ENCODE measurements around the gene OXGR1.
A peak's percentile ranks its signal among the peaks of the same experiment; 100 is the strongest.

The OXGR1 gene

DNA sequence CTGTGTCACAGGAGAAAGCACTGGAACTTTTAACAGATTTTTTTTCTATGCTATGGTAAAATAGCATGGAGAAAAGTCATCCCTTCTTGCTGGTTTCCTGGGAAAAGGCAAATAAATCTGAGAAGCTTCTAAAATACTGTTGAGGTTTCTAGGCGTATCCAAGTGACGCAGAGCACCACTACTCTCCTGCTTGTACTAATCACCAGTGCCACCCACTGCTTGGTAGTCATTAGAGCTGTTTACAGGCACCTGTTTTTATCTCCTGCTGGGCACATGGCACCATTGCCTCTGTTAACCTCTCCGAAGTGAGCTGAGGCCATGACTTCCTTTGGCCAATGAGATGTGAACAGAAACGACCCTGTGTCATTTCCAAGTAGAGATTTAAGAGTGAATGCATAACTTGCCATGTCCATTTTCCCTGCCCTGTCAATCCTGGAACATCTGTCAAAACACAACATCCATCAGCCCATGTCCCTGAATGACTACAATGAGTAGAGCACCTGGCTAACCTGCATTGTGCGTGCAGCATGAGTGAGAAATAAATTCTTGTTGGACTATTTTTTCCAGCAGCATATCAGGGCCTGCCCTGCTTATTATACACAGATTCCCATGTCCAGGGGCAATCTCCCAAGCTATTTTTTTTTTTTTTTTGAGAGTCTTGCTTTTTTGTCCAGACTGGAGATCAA is 17.3 kb upstream of the OXGR1 start:
- in situ Hi-C loops (cut with MboI; ENCODE audit: low pct_unique_long_range_greater_than_20kb, low sequenced_read_pairs): no loop called here
- no peak for DNase-seq

DNA sequence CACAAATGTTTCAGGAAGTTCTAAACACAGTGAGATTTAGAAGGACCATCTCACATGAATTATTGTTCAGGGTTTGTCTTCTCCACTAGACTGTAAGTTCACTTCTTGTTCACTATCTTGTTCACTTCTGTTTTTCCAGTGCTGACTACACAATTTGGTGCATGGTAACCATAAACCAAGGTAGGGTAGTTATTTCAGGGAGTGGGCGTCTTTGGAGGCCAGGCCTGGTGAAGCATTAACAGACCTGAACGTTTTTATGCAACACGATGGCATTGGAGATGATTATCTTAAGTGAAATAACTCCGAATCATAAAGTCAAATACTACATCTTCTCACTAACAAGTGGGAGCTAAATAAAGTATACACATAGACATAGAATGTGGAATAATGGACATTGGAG is 14.4 kb upstream of the OXGR1 start:
- no peak for DNase-seq
- in situ Hi-C loops (cut with MboI; ENCODE audit: low pct_unique_long_range_greater_than_20kb, low sequenced_read_pairs): no loop called here

GRCh38 chr13:97005625-97006262 is 11.5 kb upstream of the OXGR1 start:
- no peak for DNase-seq
- in situ Hi-C loops (cut with MboI; ENCODE audit: low pct_unique_long_range_greater_than_20kb, low sequenced_read_pairs): no loop called here

DNA sequence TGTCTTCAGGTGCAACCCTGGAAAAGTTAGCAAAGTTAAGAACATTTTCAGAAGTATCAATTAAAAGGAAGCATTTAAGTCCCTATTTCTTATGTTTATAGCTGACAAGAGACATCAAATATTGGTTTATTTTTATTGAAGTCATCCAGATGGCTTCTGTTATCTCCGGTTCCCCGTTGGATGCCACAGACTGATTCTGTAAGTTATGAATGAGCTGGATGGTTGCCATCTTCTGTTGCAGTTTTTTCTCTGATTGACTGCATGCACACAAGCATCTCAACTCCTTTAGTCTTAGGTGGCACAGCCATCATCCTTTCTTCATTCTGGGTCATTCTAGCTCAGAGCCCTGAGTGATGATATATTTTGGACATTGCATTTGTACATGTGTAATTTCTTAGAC is 10.6 kb upstream of the OXGR1 start:
- in situ Hi-C loops (cut with MboI; ENCODE audit: low pct_unique_long_range_greater_than_20kb, low sequenced_read_pairs): no loop called here
- no peak for DNase-seq

DNA sequence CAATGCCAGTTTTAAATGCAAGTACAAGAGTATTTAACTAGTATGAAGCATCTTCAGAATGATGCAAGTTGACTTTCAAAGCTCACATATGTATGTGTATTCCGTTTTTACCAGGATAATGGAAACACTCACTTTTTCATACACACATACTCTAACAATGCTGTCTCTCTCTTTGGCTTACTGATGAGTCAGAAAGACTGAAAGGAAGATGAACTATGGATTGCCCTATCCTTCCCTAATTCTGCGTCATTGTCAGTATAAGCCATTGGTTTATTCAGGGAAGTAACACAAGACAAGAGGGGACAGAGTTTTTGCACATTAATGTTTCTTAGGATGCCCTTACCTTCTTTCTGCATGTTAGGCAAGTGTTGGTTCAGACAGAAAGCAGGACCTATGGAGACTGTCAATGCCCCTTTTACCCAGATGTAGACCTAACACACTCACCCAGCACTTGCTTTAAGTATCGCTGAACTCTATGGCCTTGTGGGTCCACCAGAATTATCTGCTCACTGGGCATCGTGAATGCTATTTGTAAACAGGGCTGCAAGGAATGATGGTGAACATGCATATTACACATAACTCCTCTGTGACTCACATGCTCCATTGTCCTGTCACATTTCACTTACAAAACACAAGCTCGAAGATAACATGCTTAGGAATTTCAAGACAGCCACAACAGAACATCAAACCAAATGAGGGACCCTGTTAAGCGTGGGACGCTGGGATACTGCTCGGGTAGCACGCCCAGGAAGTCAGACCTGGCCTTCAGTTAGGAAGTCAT is 10.0 kb upstream of the OXGR1 start:
- in situ Hi-C loops (cut with MboI; ENCODE audit: low pct_unique_long_range_greater_than_20kb, low sequenced_read_pairs): no loop called here
- no peak for DNase-seq

DNA sequence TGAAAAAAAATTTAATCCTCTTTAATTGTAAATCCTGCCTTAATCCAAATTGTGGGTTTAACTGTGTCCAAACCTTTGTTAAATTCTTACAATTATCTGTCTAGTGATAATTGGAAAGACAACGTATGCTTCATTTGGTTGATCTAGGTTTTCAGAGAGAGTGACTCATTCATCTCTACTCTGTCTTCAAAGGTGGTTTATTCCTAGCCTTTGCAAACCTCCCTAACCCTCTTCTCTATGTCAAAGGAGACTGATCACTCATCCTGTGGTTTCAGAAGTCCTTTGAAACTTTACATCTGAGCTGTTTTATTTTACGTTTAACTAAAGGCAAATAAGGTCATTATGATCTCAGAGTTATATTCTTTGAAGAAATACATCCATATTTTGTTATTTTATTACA is 8.8 kb upstream of the OXGR1 start:
- in situ Hi-C loops (cut with MboI; ENCODE audit: low pct_unique_long_range_greater_than_20kb, low sequenced_read_pairs): no loop called here
- DNase-seq: no peak

DNA sequence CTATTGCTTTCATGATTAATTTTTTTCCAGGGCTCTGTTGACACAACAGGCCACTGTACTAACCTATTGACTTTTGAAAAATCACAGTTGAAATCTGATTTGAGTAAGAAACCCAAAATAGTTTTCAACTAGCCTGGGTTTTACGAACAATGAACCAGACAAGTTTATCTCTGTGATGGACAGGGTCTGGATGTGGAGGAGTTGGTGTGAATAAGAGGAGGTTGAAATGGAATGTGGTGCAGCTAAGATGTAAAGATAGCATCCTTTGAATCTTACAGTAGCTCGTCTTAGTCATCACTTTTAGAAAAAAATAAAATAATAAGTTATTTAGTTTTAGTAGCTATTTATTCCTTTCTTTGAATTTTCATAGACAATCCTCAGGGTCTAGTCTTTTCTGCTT is 8.3 kb upstream of the OXGR1 start:
- DNase-seq: no peak
- in situ Hi-C loops (cut with MboI; ENCODE audit: low pct_unique_long_range_greater_than_20kb, low sequenced_read_pairs): no loop called here

DNA sequence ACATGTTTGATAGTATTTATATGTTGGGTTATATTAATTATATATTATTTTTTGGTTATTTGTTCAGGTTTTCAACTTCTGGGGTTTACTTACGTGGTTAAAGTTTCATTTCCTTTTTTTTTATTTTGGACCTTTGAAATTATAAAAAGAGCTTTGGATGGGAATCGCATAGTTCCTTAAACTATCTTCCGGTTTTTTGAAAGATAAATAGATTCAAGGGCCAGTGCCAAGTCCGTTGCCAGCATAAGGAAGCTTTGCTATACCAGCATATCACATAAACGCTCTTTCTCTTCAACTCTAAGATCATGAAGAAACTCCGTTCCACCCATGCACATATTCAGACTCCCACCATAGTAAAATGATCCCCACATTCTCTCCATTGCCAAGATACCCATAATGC is 7.4 kb upstream of the OXGR1 start:
- in situ Hi-C loops (cut with MboI; ENCODE audit: low pct_unique_long_range_greater_than_20kb, low sequenced_read_pairs): no loop called here

GRCh38 chr13:97000295-97000925 is 6.1 kb upstream of the OXGR1 start:
- in situ Hi-C loops (cut with MboI; ENCODE audit: low pct_unique_long_range_greater_than_20kb, low sequenced_read_pairs): no loop called here
- DNase-seq: no peak

More for the DNA sequence above, 7.4 kb upstream of the OXGR1 start:
- peak; percentile 35 for DNase-seq

DNA sequence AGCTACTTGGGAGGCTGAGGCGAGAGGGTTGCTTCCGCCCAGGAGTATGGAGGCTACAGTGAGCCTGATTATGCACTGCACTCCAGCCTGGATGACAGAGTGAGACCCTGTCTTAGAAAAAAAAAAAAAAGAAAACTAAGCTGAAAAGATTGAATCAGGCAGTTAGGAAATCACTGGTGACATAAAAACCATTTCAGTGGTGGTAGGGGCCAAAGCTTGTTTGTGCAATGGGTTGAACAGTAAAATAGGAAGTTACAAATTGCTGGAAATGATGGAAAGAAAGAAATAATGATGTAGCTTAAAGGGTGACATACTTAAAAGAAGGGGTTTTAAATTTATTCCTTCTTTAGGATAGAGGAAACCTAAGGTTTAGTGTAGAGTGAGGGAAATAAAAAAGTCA is 4.8 kb upstream of the OXGR1 start:
- in situ Hi-C loops (cut with MboI; ENCODE audit: low pct_unique_long_range_greater_than_20kb, low sequenced_read_pairs): no loop called here
- DNase-seq: no peak

DNA sequence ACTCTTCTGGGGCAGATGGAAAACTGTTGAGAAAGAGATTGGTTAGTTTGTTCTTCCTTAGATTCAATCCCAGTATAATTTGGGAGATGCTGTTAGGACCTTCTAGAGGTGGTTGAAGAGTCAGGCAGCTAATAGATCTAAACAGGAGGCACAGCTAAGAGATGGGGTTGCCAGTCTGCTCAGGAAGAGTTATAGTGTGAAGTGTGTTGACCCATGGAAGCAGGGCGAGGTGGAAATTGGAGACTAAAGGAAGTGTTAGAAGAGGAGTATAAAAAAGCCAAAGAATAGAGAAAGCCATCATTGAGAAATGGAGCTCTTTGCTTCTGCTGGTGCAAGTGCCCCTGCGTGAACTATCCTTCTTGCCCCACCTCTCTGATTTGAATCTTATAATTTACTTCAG is 3.8 kb upstream of the OXGR1 start:
- in situ Hi-C loops (cut with MboI; ENCODE audit: low pct_unique_long_range_greater_than_20kb, low sequenced_read_pairs): no loop called here
- no peak for DNase-seq

- DNase-seq: no peak
- in situ Hi-C loops (cut with MboI; ENCODE audit: low pct_unique_long_range_greater_than_20kb, low sequenced_read_pairs): no loop called here
Measured at GRCh38 chr13:96996886-96997285, 2.6 kb upstream of the OXGR1 start.

GRCh38 chr13:96996107-96996506 is 1.8 kb upstream of the OXGR1 start:
- DNase-seq: no peak
- in situ Hi-C loops (cut with MboI; ENCODE audit: low pct_unique_long_range_greater_than_20kb, low sequenced_read_pairs): no loop called here

DNA sequence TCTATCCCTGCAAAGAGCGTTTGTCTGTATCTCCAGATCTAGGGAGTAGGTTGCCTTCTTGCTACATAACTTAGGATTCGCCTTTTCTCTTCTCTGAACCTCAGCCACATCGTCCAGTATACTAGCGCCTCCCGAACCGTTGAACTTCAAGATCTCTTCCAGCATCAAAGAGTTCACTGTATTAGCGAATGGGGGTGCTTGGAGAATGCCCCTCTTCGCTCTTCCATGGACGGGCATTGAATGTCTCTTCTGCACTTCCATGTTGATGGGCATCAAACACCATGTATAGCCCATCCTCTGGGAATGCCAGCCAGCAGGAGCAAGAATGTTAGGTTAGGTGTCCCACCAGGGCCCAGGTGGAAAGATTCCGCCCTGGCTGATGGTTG is 575 bp upstream of the OXGR1 start:
- in situ Hi-C loops (cut with MboI; ENCODE audit: low pct_unique_long_range_greater_than_20kb, low sequenced_read_pairs): no loop called here
- DNase-seq: no peak

GRCh38 chr13:96993634-96994016 is 651 bp downstream of the OXGR1 start:
- no peak for DNase-seq
- in situ Hi-C loops (cut with MboI; ENCODE audit: low pct_unique_long_range_greater_than_20kb, low sequenced_read_pairs): no loop called here

- no peak for DNase-seq
- in situ Hi-C loops (cut with MboI; ENCODE audit: low pct_unique_long_range_greater_than_20kb, low sequenced_read_pairs): no loop called here
Measured at GRCh38 chr13:96992633-96993032, 1.6 kb downstream of the OXGR1 start.

DNA sequence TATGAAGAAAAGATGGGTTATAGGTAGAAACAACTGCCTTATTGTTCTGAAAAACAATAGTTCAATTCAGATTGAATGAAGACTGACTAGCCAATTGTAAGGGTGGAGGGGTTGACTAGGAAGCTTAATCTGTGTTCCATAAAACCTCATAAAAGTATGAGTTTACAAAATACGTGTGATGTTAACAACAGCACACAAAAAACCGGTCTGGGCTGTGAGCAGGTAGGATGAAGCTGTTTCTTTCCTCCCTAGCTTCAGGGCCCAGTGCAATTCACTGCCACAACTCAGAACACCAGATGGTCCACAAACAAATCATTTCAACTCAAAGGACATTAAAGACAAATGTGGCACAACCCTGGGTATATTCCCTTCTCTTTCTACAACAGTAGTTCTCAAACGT is 3.2 kb downstream of the OXGR1 start:
- in situ Hi-C loops (cut with MboI; ENCODE audit: low pct_unique_long_range_greater_than_20kb, low sequenced_read_pairs): no loop called here
- DNase-seq: no peak

- DNase-seq: no peak
- in situ Hi-C loops (cut with MboI; ENCODE audit: low pct_unique_long_range_greater_than_20kb, low sequenced_read_pairs): no loop called here
Measured at GRCh38 chr13:96988441-96988840, 5.8 kb downstream of the OXGR1 start.

GRCh38 chr13:96984051-96984508 is 10.2 kb downstream of the OXGR1 start:
- DNase-seq: no peak
- in situ Hi-C loops (cut with MboI; ENCODE audit: low pct_unique_long_range_greater_than_20kb, low sequenced_read_pairs): no loop called here

DNA sequence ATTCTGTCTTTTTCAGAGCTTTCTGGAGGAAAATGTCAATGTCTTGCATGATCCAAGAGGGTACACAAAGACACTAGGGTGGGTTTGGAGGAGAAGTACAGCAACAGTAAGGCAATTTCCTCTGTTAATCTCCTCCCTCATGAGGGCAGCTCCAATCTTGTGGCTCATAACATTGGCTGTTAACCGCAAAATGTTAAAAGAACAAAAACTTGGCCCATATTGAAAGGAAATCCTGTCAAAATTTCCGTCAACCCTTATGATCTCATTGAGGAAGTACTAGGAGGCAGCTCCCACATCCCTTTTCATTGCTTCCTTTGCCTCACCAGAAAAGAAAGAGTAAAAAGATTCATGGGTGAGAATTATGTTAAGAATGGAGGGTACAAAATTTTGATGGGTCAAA is 11.6 kb downstream of the OXGR1 start:
- peak; percentile 71 for DNase-seq
- in situ Hi-C loops (cut with MboI; ENCODE audit: low pct_unique_long_range_greater_than_20kb, low sequenced_read_pairs): no loop called here
